A673 (cell line): ENCODE measurements around the gene ARSD. TPM values are rescaled to one million over a fixed set of nuclear protein-coding genes. Genes with fewer than 3 reads are reported as not detected.

Experiments
- BruUV-seq: library from RNA; stranded (reverse); fragments of 400-500 nt; replicated peaks from 2 replicates; lab custom pipeline; 2021; lab: Mats Ljungman, UMichigan
- CTCF ChIA-PET: fragments of 300-600 bp; sonication (Branson Sonifier 250); formaldehyde crosslinking; loops from one replicate; lab custom pipeline; 2022; ENCODE audit warnings: antibody characterized with exemption; lab: Charles Lee
- POLR2A ChIA-PET: fragments of 300-600 bp; sonication (Branson Sonifier 250); formaldehyde crosslinking; loops from one replicate; lab custom pipeline; 2022; ENCODE audit warnings: antibody characterized with exemption; ENCODE audit not compliant: low non-redundant PET; lab: Charles Lee
- DNase-seq: peaks from one replicate; pipeline ENCODE4 v3.0.0-alpha.2; 2015; ENCODE audit warnings: low spot score
- H3K27ac ChIP-seq: fragments of 200-600 bp; sonication (generic); 2 replicates; pipeline ENCODE4 v1.5.1; 2016; ENCODE audit warnings: mixed run types, low read depth, mild to moderate bottlenecking, mixed read lengths, antibody characterized with exemption, low read length; ENCODE audit not compliant: poor library complexity, severe bottlenecking
- H3K27me3 ChIP-seq: fragments of 200-600 bp; sonication (generic); replicated peaks from 2 replicates; pipeline ENCODE4 v1.6.1; 2017; ENCODE audit warnings: mixed run types, low read depth, mild to moderate bottlenecking, mixed read lengths, antibody characterized with exemption, low read length; ENCODE audit not compliant: insufficient read depth, poor library complexity
- H3K36me3 ChIP-seq: fragments of 200-600 bp; sonication (generic); 2 replicates; pipeline ENCODE4 v1.6.1; 2016; ENCODE audit warnings: mixed run types, mild to moderate bottlenecking, mixed read lengths, antibody characterized with exemption, low read length; ENCODE audit not compliant: insufficient read depth, poor library complexity, severe bottlenecking
- H3K4me1 ChIP-seq: fragments of 200-600 bp; sonication (generic); 2 replicates; pipeline ENCODE4 v1.6.1; 2017; ENCODE audit warnings: mixed run types, mild to moderate bottlenecking, mixed read lengths, antibody characterized with exemption, low read length; ENCODE audit not compliant: insufficient read depth, poor library complexity, severe bottlenecking
- H3K4me3 ChIP-seq: fragments of 200-600 bp; sonication (generic); 2 replicates; pipeline ENCODE4 v1.5.1; 2016; ENCODE audit warnings: low read depth, mixed run types, mild to moderate bottlenecking, mixed read lengths, low read length; ENCODE audit not compliant: poor library complexity, severe bottlenecking
- H3K9me3 ChIP-seq: fragments of 200-600 bp; sonication (generic); 2 replicates; pipeline ENCODE4 v1.6.1; 2016; ENCODE audit warnings: mixed run types, low read depth, mild to moderate bottlenecking, mixed read lengths, antibody characterized with exemption, low read length; ENCODE audit not compliant: poor library complexity, severe bottlenecking
- CTCF ChIP-seq: fragments of 300-800, 200-600 bp; sonication (generic); conservative IDR thresholded peaks from 2 replicates; pipeline ENCODE4 v1.5.1; 2017; ENCODE audit warnings: low read depth, mild to moderate bottlenecking, antibody characterized with exemption, low read length, moderate library complexity, mixed read lengths
- EZH2 ChIP-seq: fragments of 200-600 bp; sonication (generic); IDR thresholded peaks from 2 replicates; pipeline ENCODE4 v1.6.1; 2017; ENCODE audit warnings: borderline replicate concordance, low read depth, mild to moderate bottlenecking, mixed read lengths, antibody characterized with exemption, low read length; ENCODE audit not compliant: poor library complexity, severe bottlenecking
- intact Hi-C: fragments of 100-400 bp; cut with micrococcal nuclease; formaldehyde crosslinking; loops from one replicate; pipeline ENCODE4 v1.10.0; 2022; ENCODE audit not compliant: unreplicated experiment
- total RNA-seq: library from RNA; stranded (reverse); gene quantifications from 2 replicates; pipeline ENCODE4 v1.2.3, GENCODE V29; 2021

ARSD gene
- total RNA-seq, 1 experiment from 2014 or later, result 1.2 TPM

GRCh38 chrX:2867206-2867605 is 61.9 kb downstream of the ARSD start:
- Histone ChIP-seq H3K4me3 (no peak overlapping the region), H3K4me1 (peaks cover 6% of the 10 kb centered on the region), H3K36me3 (peaks cover 11% of the 10 kb centered on the region), H3K27me3 (no peaks in the 10 kb centered on the region), H3K9me3 (no peaks in the 10 kb centered on the region), H3K27ac (no peak overlapping the region)
- TF ChIP-seq CTCF (no peak), EZH2 (no peak)
- BruUV-seq, result no TSS peak
- CTCF ChIA-PET, result interaction anchor here (0.6 kb wide), 1 partner anchor 106 kb away, joined by 3 read pairs; no protein-coding TSS in a partner anchor
- POLR2A ChIA-PET, result no interaction called here
- intact Hi-C loops, result no loop called here
- no peak for DNase-seq

GRCh38 chrX:2863646-2864045 is 65.5 kb downstream of the ARSD start:
- no peak overlapping the region for H3K4me3 ChIP-seq
- TF ChIP-seq CTCF, result no peak
- TF ChIP-seq EZH2, result no peak
- ChIA-PET POLR2A (no interaction called here), CTCF (no interaction called here)
- intact Hi-C loops, result no loop called here
- no peaks in the 10 kb centered on the region for H3K9me3 ChIP-seq
- H3K36me3 ChIP-seq, result peaks cover 23% of the 10 kb centered on the region
- no peaks in the 10 kb centered on the region for H3K27me3 ChIP-seq
- H3K4me1 ChIP-seq, result no peaks in the 10 kb centered on the region
- DNase-seq, result no peak
- BruUV-seq, result no TSS peak
- no peak overlapping the region for H3K27ac ChIP-seq

GRCh38 chrX:2862404-2862803 is 66.7 kb downstream of the ARSD start:
- Histone ChIP-seq H3K36me3 (peaks cover 25% of the 10 kb centered on the region), H3K27me3 (no peaks in the 10 kb centered on the region), H3K9me3 (no peaks in the 10 kb centered on the region), H3K27ac (no peak overlapping the region), H3K4me3 (no peak overlapping the region), H3K4me1 (no peaks in the 10 kb centered on the region)
- intact Hi-C loops, result no loop called here
- no TSS peak for BruUV-seq
- DNase-seq, result no peak
- POLR2A ChIA-PET, result no interaction called here
- TF ChIP-seq EZH2, result no peak
- no peak for TF ChIP-seq CTCF
- CTCF ChIA-PET, result no interaction called here
